SK-N-SH (cell line): ENCODE measurements around the gene TRHDE. TPM values are rescaled to one million over a fixed set of nuclear protein-coding genes. Genes with fewer than 3 reads are reported as not detected.

Experiments
- CTCF ChIA-PET: fragments of 300-600, 350-600 bp; formaldehyde crosslinking; extraction: SDS; loops from one replicate; lab custom pipeline; 2021; lab: Yijun Ruan, JAX
- POLR2A ChIA-PET: fragments of 350-600 bp; sonication (Branson Sonifier 250); formaldehyde crosslinking; extraction: SDS; loops from one replicate; lab custom pipeline; 2020; ENCODE audit warnings: antibody characterized with exemption, inconsistent platforms; lab: Yijun Ruan, JAX
- DNase-seq: peaks from one replicate; pipeline ENCODE4 v3.0.0; 2012
- H2AFZ ChIP-seq: fragments of 200-600 bp; sonication (generic); 2 replicates; pipeline ENCODE4 v1.8.1; 2016; ENCODE audit warnings: antibody characterized with exemption, mild to moderate bottlenecking, low read depth
- H3F3A ChIP-seq: fragments of 200-600 bp; sonication (generic); replicated peaks from 2 replicates; pipeline ENCODE3; 2016; ENCODE audit warnings: antibody characterized with exemption, mild to moderate bottlenecking; ENCODE audit not compliant: insufficient read depth
- H3K27ac ChIP-seq, 2 experiments: fragments of 200-500 bp in 1 of 2; fragments of 200-600 bp in 1 of 2; sonication (Bioruptor generic) in 1 of 2; sonication (generic), shearing (Covaris generic) in 1 of 2; 2 replicates each; pipeline versions ENCODE4 v1.5.1 to v1.6.1; 2014 to 2016; ENCODE audit warnings: low read depth in 2 of 2, inconsistent platforms in 1 of 2, low read length in 1 of 2, mild to moderate bottlenecking in 1 of 2, mixed read lengths in 1 of 2
- H3K27me3 ChIP-seq: fragments of 200-600 bp; sonication (generic), shearing (Covaris generic); 2 replicates; pipeline ENCODE4 v1.6.1; 2016; ENCODE audit warnings: mixed run types; ENCODE audit not compliant: insufficient read depth
- H3K36me3 ChIP-seq, 2 experiments: fragments of 200-500 bp in 1 of 2; fragments of 200-600 bp in 1 of 2; sonication (Bioruptor generic) in 1 of 2; sonication (generic) in 1 of 2; replicated peaks in 1 of 2; 2 replicates each; pipeline versions ENCODE3 to v1.5.1; 2014 to 2016; ENCODE audit warnings: low read length in 1 of 2, mild to moderate bottlenecking in 1 of 2; ENCODE audit not compliant: insufficient read depth in 2 of 2, control insufficient read depth in 1 of 2
- H3K4me1 ChIP-seq, 2 experiments: fragments of 200-500 bp in 1 of 2; fragments of 200-600 bp in 1 of 2; sonication (Bioruptor generic) in 1 of 2; sonication (generic), shearing (Covaris generic) in 1 of 2; 2 replicates each; pipeline versions ENCODE4 v1.5.1 to v1.6.1; 2014 to 2016; ENCODE audit warnings: low read depth in 1 of 2, low read length in 1 of 2, mixed run types in 1 of 2; ENCODE audit not compliant: insufficient read depth in 2 of 2, control insufficient read depth in 1 of 2
- H3K4me2 ChIP-seq: fragments of 200-600 bp; sonication (generic), shearing (Covaris generic); 2 replicates; pipeline ENCODE4 v1.6.1; 2017; ENCODE audit warnings: mixed run types
- H3K4me3 ChIP-seq, 2 experiments: fragments of 200-500 bp in 1 of 2; fragments of 200-600 bp in 1 of 2; sonication (Bioruptor generic) in 1 of 2; sonication (generic), shearing (Covaris generic) in 1 of 2; 2 replicates each; pipeline versions ENCODE4 v1.5.1 to v1.8.1; 2014 to 2016; ENCODE audit warnings: low read depth in 2 of 2, inconsistent platforms in 1 of 2, low read length in 1 of 2, mild to moderate bottlenecking in 1 of 2, mixed read lengths in 1 of 2, moderate library complexity in 1 of 2
- H3K79me2 ChIP-seq: fragments of 200-600 bp; sonication (generic); 2 replicates; pipeline ENCODE4 v1.8.1; 2017; ENCODE audit warnings: mild to moderate bottlenecking; ENCODE audit not compliant: insufficient read depth
- H3K9ac ChIP-seq: fragments of 200-600 bp; sonication (generic); 2 replicates; pipeline ENCODE4 v1.6.1; 2017; ENCODE audit warnings: mixed run types
- H3K9me2 ChIP-seq: fragments of 200-600 bp; sonication (generic); 2 replicates; pipeline ENCODE4 v1.6.1; 2017; ENCODE audit warnings: mixed run types
- H3K9me3 ChIP-seq: fragments of 200-600 bp; sonication (generic); 2 replicates; pipeline ENCODE4 v1.6.1; 2017; ENCODE audit warnings: mixed run types, mild to moderate bottlenecking, moderate library complexity
- H4K20me1 ChIP-seq: fragments of 200-600 bp; sonication (generic); 2 replicates; pipeline ENCODE4 v1.6.1; 2017; ENCODE audit warnings: mild to moderate bottlenecking, mixed run types; ENCODE audit not compliant: insufficient read depth
- CHD2 ChIP-seq: fragments of 150-350 bp; IDR thresholded peaks from 2 replicates; pipeline ENCODE4 v1.6.1; 2018; ENCODE audit warnings: low read length; ENCODE audit not compliant: partially characterized antibody
- EZH2phosphoT487 ChIP-seq: fragments of 200-600 bp; sonication (generic); IDR thresholded peaks from 2 replicates; pipeline ENCODE4 v1.6.1; 2017; ENCODE audit warnings: low read depth, mixed run types, mild to moderate bottlenecking, antibody characterized with exemption, moderate library complexity, borderline replicate concordance
- FOXJ3 ChIP-seq: sonication (generic); formaldehyde crosslinking; IDR thresholded peaks from 2 replicates; pipeline ENCODE4 v1.5.1; 2020; ENCODE audit warnings: mild to moderate bottlenecking, missing genetic modification reagents
- FOXM1 ChIP-seq: IDR thresholded peaks from 2 replicates; pipeline ENCODE4 v1.4.0; 2012; ENCODE audit warnings: low read depth, mild to moderate bottlenecking
- GATA2 ChIP-seq: sonication (generic); formaldehyde crosslinking; IDR thresholded peaks from 2 replicates; pipeline ENCODE4 v1.5.0; 2020; ENCODE audit warnings: mild to moderate bottlenecking, missing genetic modification reagents
- MXI1 ChIP-seq: IDR thresholded peaks from 2 replicates; pipeline ENCODE4 v1.6.1; 2012; ENCODE audit warnings: mild to moderate bottlenecking, low read depth, low read length, improper control_type of control experiment
- NFIC ChIP-seq: IDR thresholded peaks from 2 replicates; pipeline ENCODE4 v1.4.0; 2012; ENCODE audit warnings: borderline replicate concordance
- PBX3 ChIP-seq: IDR thresholded peaks from 2 replicates; pipeline ENCODE4; 2012
- RAD21 ChIP-seq: IDR thresholded peaks from 2 replicates; pipeline ENCODE4 v1.6.1; 2012; ENCODE audit warnings: mild to moderate bottlenecking, low read length
- RCOR1 ChIP-seq: fragments of 150-350 bp; IDR thresholded peaks from 2 replicates; pipeline ENCODE4 v1.6.1; 2017; ENCODE audit warnings: antibody characterized with exemption, low read length
- RXRA ChIP-seq: IDR thresholded peaks from 2 replicates; pipeline ENCODE4 v1.4.0; 2012; ENCODE audit warnings: low read depth, mild to moderate bottlenecking, borderline replicate concordance
- SMC3 ChIP-seq: IDR thresholded peaks from 2 replicates; pipeline ENCODE4 v1.6.1; 2012; ENCODE audit warnings: low read depth, low read length, improper control_type of control experiment
- TCF12 ChIP-seq: IDR thresholded peaks from 2 replicates; pipeline ENCODE4 v1.4.0; 2012
- TEAD4 ChIP-seq: IDR thresholded peaks from 2 replicates; pipeline ENCODE4 v1.4.0; 2012; ENCODE audit warnings: mild to moderate bottlenecking, borderline replicate concordance; ENCODE audit not compliant: insufficient read depth
- USF2 ChIP-seq: fragments of 150-350 bp; IDR thresholded peaks from 2 replicates; pipeline ENCODE4 v1.6.1; 2017; ENCODE audit warnings: antibody characterized with exemption, low read length, low read depth, borderline replicate concordance
- ZBTB33 ChIP-seq: IDR thresholded peaks from 2 replicates; pipeline ENCODE4 v1.4.0; 2012; ENCODE audit warnings: low read depth, borderline replicate concordance
- WGBS: methylation state at CpG from one replicate; pipeline ENCODE4 v1.1.6; 2017; ENCODE audit warnings: low lambda C conversion rate; 5-methylcytosine and 5-hydroxymethylcytosine counted together
- polyA plus RNA-seq, 3 experiments: library from polyadenylated mRNA; depleted of rRNA; stranded (reverse); fragments of >200 nt; gene quantifications; 2 replicates each; pipeline ENCODE4 v1.2.3, GENCODE V29; 2012
- TF ChIP-seq, protein P1 (sequence below): IDR thresholded peaks from 2 replicates; pipeline ENCODE4 v1.4.0; 2012; ENCODE audit warnings: low read depth

The TRHDE gene
- polyA plus RNA-seq, 1 of the 3 experiments (the other 2 are of a cell fraction) = 0.46 TPM

DNA sequence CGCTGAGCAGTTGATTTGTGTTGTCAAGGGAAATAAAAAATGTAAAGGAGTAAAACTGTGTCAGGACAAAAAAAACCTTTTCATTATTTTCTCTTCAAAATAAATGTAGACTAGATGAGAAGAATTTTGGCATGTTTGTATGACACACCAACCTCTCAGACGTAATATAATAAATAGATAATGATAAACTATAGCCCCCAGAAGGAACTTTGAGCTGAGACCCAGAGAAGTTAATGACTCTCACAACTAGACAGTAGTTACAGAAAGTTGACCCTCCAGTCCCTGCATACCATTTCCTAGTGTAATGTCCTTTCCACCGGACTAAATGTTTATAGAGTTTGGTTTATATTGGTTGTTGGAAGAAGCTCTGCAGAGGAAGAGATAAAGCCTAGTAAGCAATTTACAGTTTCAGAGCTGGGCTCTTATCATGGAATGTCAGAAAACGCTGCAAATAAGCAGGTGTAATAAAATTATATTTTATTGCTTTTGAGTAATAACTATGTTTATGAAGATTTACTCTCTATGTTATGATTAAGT lies 97.3 kb downstream of the TRHDE start:
- no peak overlapping the region for H2AFZ ChIP-seq

GRCh38 chr12:72380441-72380840 lies 108.3 kb downstream of the TRHDE start:
- 64% methylated on average over 2 of the region's 2 CpGs for WGBS
- Histone ChIP-seq H3K79me2 (no peaks in the 10 kb centered on the region), H3F3A (no peaks in the 10 kb centered on the region), H3K27ac (no peak overlapping the region)
- no peak for TF ChIP-seq EZH2phosphoT487
- TF ChIP-seq, protein P1, sequence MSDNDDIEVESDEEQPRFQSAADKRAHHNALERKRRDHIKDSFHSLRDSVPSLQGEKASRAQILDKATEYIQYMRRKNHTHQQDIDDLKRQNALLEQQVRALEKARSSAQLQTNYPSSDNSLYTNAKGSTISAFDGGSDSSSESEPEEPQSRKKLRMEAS = no peak
- TF ChIP-seq SMC3 = no peak
- TF ChIP-seq, all 33 proteins: peak for 0
- H3K27me3 ChIP-seq = no peaks in the 10 kb centered on the region
- no peaks in the 10 kb centered on the region for H4K20me1 ChIP-seq
- no peaks in the 10 kb centered on the region for H3K9me3 ChIP-seq
- no peak for DNase-seq
- ChIA-PET CTCF (no interaction called here), POLR2A (no interaction called here)
- H3K9ac ChIP-seq = no peak overlapping the region
- no peak overlapping the region for H3K4me2 ChIP-seq
- H3K9me2 ChIP-seq = no peaks in the 10 kb centered on the region
- peaks cover 0 to 3% of the 10 kb centered on the region in 2 experiments; a peak in 1 of 4 replicates for H3K4me1 ChIP-seq
- H3K4me3 ChIP-seq = no peak overlapping the region
- no peaks in the 10 kb centered on the region for H3K36me3 ChIP-seq
- no peak overlapping the region for H2AFZ ChIP-seq

More for the DNA sequence above, 97.3 kb downstream of the TRHDE start:
- H3K4me1 ChIP-seq = no peaks in the 10 kb centered on the region
- no peaks in the 10 kb centered on the region for H3F3A ChIP-seq
- no peak for DNase-seq
- H3K79me2 ChIP-seq = no peaks in the 10 kb centered on the region
- POLR2A ChIA-PET = no interaction called here
- CTCF ChIA-PET = interaction anchor here (1.4 to 1.5 kb wide), 2 partner anchors 17 to 101 kb away, joined by 3 read pairs; no protein-coding TSS in a partner anchor
- H3K27me3 ChIP-seq = no peaks in the 10 kb centered on the region
- no peaks in the 10 kb centered on the region for H3K9me2 ChIP-seq
- no peak overlapping the region for H3K9ac ChIP-seq
- no peaks in the 10 kb centered on the region for H3K36me3 ChIP-seq
- no peaks in the 10 kb centered on the region for H3K9me3 ChIP-seq
- H3K27ac ChIP-seq = no peak overlapping the region
- H4K20me1 ChIP-seq = no peaks in the 10 kb centered on the region
- no peak overlapping the region for H3K4me2 ChIP-seq
- WGBS = 23% methylated on average over 4 of the region's 4 CpGs
- TF ChIP-seq PBX3 (no peak), MXI1 (no peak), TCF12 (no peak), USF2 (no peak), TEAD4 (no peak), NFIC (no peak)
- no peak overlapping the region for H3K4me3 ChIP-seq

DNA sequence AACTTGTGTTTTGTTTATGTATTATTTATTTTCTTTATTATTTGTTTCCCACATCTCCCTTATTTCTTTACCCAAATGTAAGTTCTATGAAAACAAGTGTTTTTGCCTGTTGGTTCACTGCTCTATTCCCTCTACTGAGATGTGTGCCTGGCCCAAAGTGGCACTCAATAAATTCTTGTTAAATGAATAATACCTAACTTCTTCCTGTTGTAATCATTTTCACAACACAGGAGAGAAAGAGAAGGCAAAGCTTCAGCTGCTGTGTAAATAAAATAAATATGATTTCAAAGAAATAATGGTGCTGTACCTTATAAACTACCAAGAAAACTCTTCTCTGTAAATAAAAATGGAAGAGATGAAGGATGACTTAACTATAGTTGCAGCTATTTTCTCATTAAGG lies 116.2 kb downstream of the TRHDE start:
- Histone ChIP-seq H3K4me1 (no peaks in the 10 kb centered on the region; a peak in 1 of 4 replicates), H3F3A (no peaks in the 10 kb centered on the region), H4K20me1 (no peaks in the 10 kb centered on the region), H3K79me2 (no peaks in the 10 kb centered on the region), H3K36me3 (no peaks in the 10 kb centered on the region), H2AFZ (no peak overlapping the region), H3K4me2 (no peak overlapping the region), H3K9ac (no peak overlapping the region), H3K4me3 (no peak overlapping the region), H3K27me3 (no peaks in the 10 kb centered on the region), H3K9me2 (no peaks in the 10 kb centered on the region), H3K27ac (no peak overlapping the region), H3K9me3 (no peaks in the 10 kb centered on the region)
- no peak for DNase-seq
- POLR2A ChIA-PET = no interaction called here
- CTCF ChIA-PET = no interaction called here
- TF ChIP-seq FOXJ3 (CRISPR knock-in tag) (no peak), GATA2 (no peak), RXRA (no peak), ZBTB33 (no peak), NFIC (no peak), TEAD4 (no peak), TCF12 (no peak), RAD21 (no peak), RCOR1 (no peak), FOXM1 (no peak), MXI1 (no peak), CHD2 (no peak), PBX3 (no peak)
